Measurements from ENCODE around the gene SSTR5. TPM values are rescaled to one million over a fixed set of nuclear protein-coding genes. Genes with fewer than 3 reads are reported as not detected.
A peak's percentile ranks its signal among the peaks of the same experiment; 100 is the strongest.

Gene SSTR5
- polyA plus RNA-seq, 1 experiment = not detected

GRCh38 chr16:1102333-1102700 is 29.8 kb downstream of the SSTR5 start:
- no peak for DNase-seq (ENCODE audit: low read depth)
- CTCF ChIA-PET = interaction anchor here (0.7 to 2.8 kb wide), 7 partner anchors 10 to 316 kb away, joined by 3 to 10 read pairs (median 4); no protein-coding TSS in a partner anchor
- no peak overlapping the region for H3K4me3 ChIP-seq (ENCODE audit: low read depth, low read length)
- no peaks in the 10 kb centered on the region; the same call in 1 of the 2 replicates for H3K27me3 ChIP-seq (ENCODE audit: control insufficient read depth, insufficient read depth, low read length)
- POLR2A ChIA-PET = no interaction called here
- TF ChIP-seq CTCF (IDR thresholded peaks at IDR 0.05; ENCODE audit: insufficient read depth, low read depth, low read length) = no peak
- H3K36me3 ChIP-seq (ENCODE audit: control insufficient read depth, insufficient read depth, low read length) = no peaks in the 10 kb centered on the region

GRCh38 chr16:1102921-1103635 is 30.5 kb downstream of the SSTR5 start:
- no peak for DNase-seq (ENCODE audit: low read depth)
- POLR2A ChIA-PET = no interaction called here
- Histone ChIP-seq H3K4me3 (ENCODE audit: low read depth, low read length) (peak overlapping the region; percentile 18; the same call in 1 of the 2 replicates), H3K36me3 (ENCODE audit: control insufficient read depth, insufficient read depth, low read length) (no peaks in the 10 kb centered on the region), H3K27me3 (ENCODE audit: control insufficient read depth, insufficient read depth, low read length) (no peaks in the 10 kb centered on the region; the same call in 1 of the 2 replicates)
- CTCF ChIA-PET = interaction anchor here (0.9 to 1.4 kb wide), 4 partner anchors 9 to 391 kb away, joined by 3 to 6 read pairs (median 5); no protein-coding TSS in a partner anchor
- peak; percentile 40 for TF ChIP-seq CTCF (IDR thresholded peaks at IDR 0.05; ENCODE audit: insufficient read depth, low read depth, low read length)

- ChIA-PET CTCF (interaction anchor here (1.2 to 1.4 kb wide), 3 partner anchors 9 to 391 kb away, joined by 4 to 6 read pairs (median 6); no protein-coding TSS in a partner anchor), POLR2A (no interaction called here)
- peaks cover 1% of the 10 kb centered on the region for H3K27me3 ChIP-seq (ENCODE audit: control insufficient read depth, insufficient read depth, low read length)
- no peaks in the 10 kb centered on the region for H3K36me3 ChIP-seq (ENCODE audit: control insufficient read depth, insufficient read depth, low read length)
- H3K4me3 ChIP-seq (ENCODE audit: low read depth, low read length) = no peak overlapping the region
- DNase-seq (ENCODE audit: low read depth) = no peak
- TF ChIP-seq CTCF (IDR thresholded peaks at IDR 0.05; ENCODE audit: insufficient read depth, low read depth, low read length) = no peak
Measured at GRCh38 chr16:1103636-1103980, 31.1 kb downstream of the SSTR5 start.

- DNase-seq (ENCODE audit: low read depth) = no peak
- CTCF ChIA-PET = interaction anchor here (0.6 to 1.3 kb wide), 8 partner anchors 9 to 385 kb away, joined by 3 to 5 read pairs (median 4); partner anchors contain the start of gene ANTKMT
- peaks cover 3% of the 10 kb centered on the region for H3K27me3 ChIP-seq (ENCODE audit: control insufficient read depth, insufficient read depth, low read length)
Measured at GRCh38 chr16:1105888-1106620, 33.5 kb downstream of the SSTR5 start.

More at GRCh38 chr16:1105888-1106620, 33.5 kb downstream of the SSTR5 start:
- peak; percentile 93 for TF ChIP-seq CTCF (IDR thresholded peaks at IDR 0.05; ENCODE audit: insufficient read depth, low read depth, low read length)
- Histone ChIP-seq H3K36me3 (ENCODE audit: control insufficient read depth, insufficient read depth, low read length) (no peaks in the 10 kb centered on the region), H3K4me3 (ENCODE audit: low read depth, low read length) (no peak overlapping the region)
- POLR2A ChIA-PET = no interaction called here

Measured in BJ (cell line).